ENCODE data around the gene TRAF3.

- TF ChIP-seq CTCF (IDR thresholded peaks at IDR 0.05) (no peak), REST (IDR thresholded peaks at IDR 0.05; ENCODE audit: insufficient read depth in 1 of 2, low read depth in 2 of 2, low read length in 1 of 2) (no peak), TCF7L2 (IDR thresholded peaks at IDR 0.05; ENCODE audit: low read depth, low read length) (no peak), POLR2AphosphoS5 (IDR thresholded peaks at IDR 0.05; ENCODE audit: low read depth, low read length) (no peak), SIN3A (IDR thresholded peaks at IDR 0.05; ENCODE audit: borderline replicate concordance, insufficient read depth, low read depth, low read length) (no peak)
These were observed 145.4 kb downstream of the TRAF3 start, which contains the start of gene AMN for GRCh38 chr14:102922490-102923200.

Measured in Panc1 (cell line).